ENCODE measurements around the gene RPGRIP1L.

RPGRIP1L gene

GRCh38 chr16:53576904-53577303, 126.8 kb downstream of the RPGRIP1L start:
- no peak for TF ChIP-seq CTCF (IDR thresholded peaks at IDR 0.05)
- Histone ChIP-seq H3K27me3 (peaks cover 3% of the 10 kb centered on the region), H3K27ac (no peak overlapping the region), H3K9me3 (no peaks in the 10 kb centered on the region), H3K36me3 (no peaks in the 10 kb centered on the region), H3K4me3 (ENCODE audit: low read depth in 1 of 2, low read length in 1 of 2) (no peak overlapping the region), H3K4me1 (ENCODE audit: control insufficient read depth in 1 of 2, insufficient read depth in 1 of 2, low read depth in 1 of 2, low read length in 1 of 2) (no peaks in the 10 kb centered on the region)

- H3K4me1 ChIP-seq (ENCODE audit: control insufficient read depth in 1 of 2, insufficient read depth in 1 of 2, low read depth in 1 of 2, low read length in 1 of 2), result no peaks in the 10 kb centered on the region
- H3K4me3 ChIP-seq (ENCODE audit: low read depth in 1 of 2, low read length in 1 of 2), result no peak overlapping the region
- no peak overlapping the region for H3K27ac ChIP-seq
- no peak for TF ChIP-seq CTCF (IDR thresholded peaks at IDR 0.05)
- H3K9me3 ChIP-seq, result no peaks in the 10 kb centered on the region
- H3K27me3 ChIP-seq, result peaks cover 3% of the 10 kb centered on the region
- H3K36me3 ChIP-seq, result no peaks in the 10 kb centered on the region
Observed at GRCh38 chr16:53576210-53576609, 127.4 kb downstream of the RPGRIP1L start.

- TF ChIP-seq CTCF (IDR thresholded peaks at IDR 0.05), result no peak
- Histone ChIP-seq H3K36me3 (no peaks in the 10 kb centered on the region), H3K4me3 (ENCODE audit: low read depth in 1 of 2, low read length in 1 of 2) (no peak overlapping the region), H3K27ac (no peak overlapping the region), H3K27me3 (peaks cover 6% of the 10 kb centered on the region), H3K4me1 (ENCODE audit: control insufficient read depth in 1 of 2, insufficient read depth in 1 of 2, low read depth in 1 of 2, low read length in 1 of 2) (no peaks in the 10 kb centered on the region), H3K9me3 (no peaks in the 10 kb centered on the region)
Observed at GRCh38 chr16:53571763-53572162, 131.9 kb downstream of the RPGRIP1L start.

- Histone ChIP-seq H3K4me1 (ENCODE audit: control insufficient read depth in 1 of 2, insufficient read depth in 1 of 2, low read depth in 1 of 2, low read length in 1 of 2) (no peaks in the 10 kb centered on the region), H3K27me3 (peaks cover 3% of the 10 kb centered on the region)
Observed at GRCh38 chr16:53566552-53567245, 137.0 kb downstream of the RPGRIP1L start.

GRCh38 chr16:53565296-53565863, 138.3 kb downstream of the RPGRIP1L start:
- no peaks in the 10 kb centered on the region for H3K36me3 ChIP-seq
- H3K27ac ChIP-seq, result no peak overlapping the region
- H3K4me1 ChIP-seq (ENCODE audit: control insufficient read depth in 1 of 2, insufficient read depth in 1 of 2, low read depth in 1 of 2, low read length in 1 of 2), result no peaks in the 10 kb centered on the region
- H3K4me3 ChIP-seq (ENCODE audit: low read depth in 1 of 2, low read length in 1 of 2), result no peak overlapping the region
- peaks cover 3% of the 10 kb centered on the region for H3K27me3 ChIP-seq
- H3K9me3 ChIP-seq, result no peaks in the 10 kb centered on the region
- no peak for TF ChIP-seq CTCF (IDR thresholded peaks at IDR 0.05)

More at GRCh38 chr16:53566552-53567245, 137.0 kb downstream of the RPGRIP1L start:
- Histone ChIP-seq H3K36me3 (no peaks in the 10 kb centered on the region), H3K4me3 (ENCODE audit: low read depth in 1 of 2, low read length in 1 of 2) (no peak overlapping the region), H3K9me3 (no peaks in the 10 kb centered on the region), H3K27ac (no peak overlapping the region)
- no peak for TF ChIP-seq CTCF (IDR thresholded peaks at IDR 0.05)

Measured in neutrophil (primary cell).